Measurements from ENCODE around the gene HOTAIR. TPM values are rescaled to one million over a fixed set of nuclear protein-coding genes. Genes with fewer than 3 reads are reported as not detected.

HOTAIR gene
- total RNA-seq, 1 experiment from 2014 or later: 3.5 TPM

- Histone ChIP-seq H3K9me2 (replicated peaks; ENCODE audit: low read length) (no peaks in the 10 kb centered on the region), H3K9me3 (ENCODE audit: low read length) (no peaks in the 10 kb centered on the region), H3K27ac (ENCODE audit: low read length) (no peak overlapping the region), H3K79me2 (ENCODE audit: low read length) (no peaks in the 10 kb centered on the region), H3K4me1 (ENCODE audit: insufficient read depth, low read length) (no peaks in the 10 kb centered on the region), H3K27me3 (ENCODE audit: low read length) (no peaks in the 10 kb centered on the region), H3F3A (ENCODE audit: low read length, unreplicated experiment) (no peaks in the 10 kb centered on the region), H3K36me3 (ENCODE audit: low read depth, low read length) (no peaks in the 10 kb centered on the region), H2AFZ (ENCODE audit: low read length) (peak overlapping the region; percentile 52), H3K9ac (ENCODE audit: low read length) (no peak overlapping the region), H3K4me3 (ENCODE audit: low read length) (no peak overlapping the region), H4K20me1 (ENCODE audit: low read length) (no peaks in the 10 kb centered on the region), H3K4me2 (ENCODE audit: low read length) (0 out of 2 replicates have a peak overlapping the region, but pooled peaks have one; percentile 6)
- BruUV-seq (replicated peaks): no TSS peak
- TF ChIP-seq EZH2phosphoT487 (IDR thresholded peaks at IDR 0.05; ENCODE audit: borderline replicate concordance, low read length) (no peak), CTCF (conservative IDR thresholded peaks at IDR 0.05; ENCODE audit: low read depth, low read length) (no peak), EZH2 (IDR thresholded peaks at IDR 0.05; ENCODE audit: low read length, unreplicated experiment) (no peak)
- CTCF ChIA-PET: no interaction called here
- POLR2A ChIA-PET (ENCODE audit: unreplicated experiment): no interaction called here
- no peak for DNase-seq
- ATAC-seq: peak; percentile 65
- intact Hi-C loops (cut with micrococcal nuclease): no loop called here
Measured at GRCh38 chr12:53956251-53956887, 18.4 kb downstream of the HOTAIR start.

- no peak overlapping the region for H3K4me2 ChIP-seq (ENCODE audit: low read length)
- H3F3A ChIP-seq (ENCODE audit: low read length, unreplicated experiment): no peaks in the 10 kb centered on the region
- H3K4me1 ChIP-seq (ENCODE audit: insufficient read depth, low read length): no peaks in the 10 kb centered on the region
- H3K27ac ChIP-seq (ENCODE audit: low read length): no peak overlapping the region
- no peaks in the 10 kb centered on the region for H4K20me1 ChIP-seq (ENCODE audit: low read length)
- CTCF ChIA-PET: no interaction called here
- H3K9ac ChIP-seq (ENCODE audit: low read length): no peak overlapping the region
- no peak overlapping the region for H2AFZ ChIP-seq (ENCODE audit: low read length)
- no peak for DNase-seq
- POLR2A ChIA-PET (ENCODE audit: unreplicated experiment): no interaction called here
- H3K9me2 ChIP-seq (replicated peaks; ENCODE audit: low read length): no peaks in the 10 kb centered on the region
- H3K4me3 ChIP-seq (ENCODE audit: low read length): no peak overlapping the region
- ATAC-seq: no peak
- no peaks in the 10 kb centered on the region for H3K27me3 ChIP-seq (ENCODE audit: low read length)
- TF ChIP-seq EZH2phosphoT487 (IDR thresholded peaks at IDR 0.05; ENCODE audit: borderline replicate concordance, low read length) (no peak), EZH2 (IDR thresholded peaks at IDR 0.05; ENCODE audit: low read length, unreplicated experiment) (no peak)
- H3K9me3 ChIP-seq (ENCODE audit: low read length): no peaks in the 10 kb centered on the region
- intact Hi-C loops (cut with micrococcal nuclease): no loop called here
- no peaks in the 10 kb centered on the region for H3K36me3 ChIP-seq (ENCODE audit: low read depth, low read length)
- no peaks in the 10 kb centered on the region for H3K79me2 ChIP-seq (ENCODE audit: low read length)
- BruUV-seq (replicated peaks): no TSS peak
Measured at GRCh38 chr12:53955776-53956250, 18.9 kb downstream of the HOTAIR start.

GRCh38 chr12:53955036-53955775 lies 19.5 kb downstream of the HOTAIR start:
- no TSS peak for BruUV-seq (replicated peaks)
- peaks cover 1% of the 10 kb centered on the region; the same call in 1 of the 2 replicates for H3K4me1 ChIP-seq (ENCODE audit: insufficient read depth, low read length)
- no peaks in the 10 kb centered on the region for H3K9me3 ChIP-seq (ENCODE audit: low read length)
- H3K9ac ChIP-seq (ENCODE audit: low read length): no peak overlapping the region
- H4K20me1 ChIP-seq (ENCODE audit: low read length): no peaks in the 10 kb centered on the region
- no peak for TF ChIP-seq CTCF (conservative IDR thresholded peaks at IDR 0.05; ENCODE audit: low read depth, low read length)
- no peak for TF ChIP-seq EZH2 (IDR thresholded peaks at IDR 0.05; ENCODE audit: low read length, unreplicated experiment)
- TF ChIP-seq EZH2phosphoT487 (IDR thresholded peaks at IDR 0.05; ENCODE audit: borderline replicate concordance, low read length): no peak
- H3K4me2 ChIP-seq (ENCODE audit: low read length): peak overlapping the region; percentile 65; the same call in 1 of the 2 replicates
- intact Hi-C loops (cut with micrococcal nuclease): no loop called here
- no peak for ATAC-seq
- CTCF ChIA-PET: interaction anchor here (0.6 kb wide), 1 partner anchor 292 kb away, joined by 12 read pairs; no protein-coding TSS in a partner anchor
- no peaks in the 10 kb centered on the region for H3K9me2 ChIP-seq (replicated peaks; ENCODE audit: low read length)
- POLR2A ChIA-PET (ENCODE audit: unreplicated experiment): no interaction called here
- H2AFZ ChIP-seq (ENCODE audit: low read length): peak overlapping the region; percentile 63; the same call in 1 of the 2 replicates
- no peak for DNase-seq
- H3K36me3 ChIP-seq (ENCODE audit: low read depth, low read length): no peaks in the 10 kb centered on the region
- no peaks in the 10 kb centered on the region for H3K79me2 ChIP-seq (ENCODE audit: low read length)
- no peak overlapping the region for H3K27ac ChIP-seq (ENCODE audit: low read length)
- no peak overlapping the region for H3K4me3 ChIP-seq (ENCODE audit: low read length)
- H3F3A ChIP-seq (ENCODE audit: low read length, unreplicated experiment): no peaks in the 10 kb centered on the region
- H3K27me3 ChIP-seq (ENCODE audit: low read length): no peaks in the 10 kb centered on the region

Measured in PC-3 (cell line).